Right lobe of liver (tissue), 6 donors: ENCODE measurements around the gene GTF2I. TPM values are rescaled to one million over a fixed set of nuclear protein-coding genes. Genes with fewer than 3 reads are reported as not detected.

ENCODE experiments used
- ATAC-seq, 4 donors: fragments of 200-7000 bp; cut with Tn5 transposase; one replicate each; pipeline ENCODE4 v1.9.1; 2020; ENCODE audit warnings: mild to moderate bottlenecking in 4 of 4, moderate library complexity in 4 of 4
- DNase-seq, 3 donors: peaks; one replicate each; pipeline ENCODE4 v3.0.0-alpha.2; 2020
- H3K27ac ChIP-seq, 3 donors: fragments of 200-600 bp; one replicate each; pipeline ENCODE4 v1.8.0; 2022
- H3K27me3 ChIP-seq, 2 donors: fragments of 200-600 bp; one replicate each; pipeline ENCODE4 v1.8.0; 2022
- H3K36me3 ChIP-seq, 4 donors: fragments of 200-600 bp; sonication (generic) in 1 of 4; one replicate each; pipeline versions ENCODE4 v1.5.1 to v1.8.0; 2017 to 2022; ENCODE audit warnings: control low read depth in 1 of 4
- H3K4me1 ChIP-seq, 4 donors: fragments of 200-600 bp; sonication (generic) in 1 of 4; one replicate each; pipeline versions ENCODE4 v1.5.1 to v1.8.0; 2017 to 2022; ENCODE audit warnings: control low read depth in 1 of 4
- H3K4me3 ChIP-seq, 3 donors: fragments of 200-600 bp; one replicate each; pipeline ENCODE4 v1.8.0; 2022
- H3K9me3 ChIP-seq, 4 donors: fragments of 200-600 bp; sonication (generic) in 1 of 4; one replicate each; pipeline versions ENCODE4 v1.5.1 to v1.8.0; 2017 to 2022; ENCODE audit warnings: control low read depth in 1 of 4
- POLR2A ChIP-seq: fragments of 450-650 bp; IDR thresholded peaks from one replicate; pipeline ENCODE4 v1.6.1; 2017; ENCODE audit warnings: antibody characterized with exemption, mild to moderate bottlenecking
- WGBS: methylation state at CpG from one replicate; pipeline ENCODE4 v1.1.6; 2018; ENCODE audit warnings: low coverage, low lambda C conversion rate; ENCODE audit not compliant: insufficient coverage; ENCODE audit errors: missing lambda C conversion rate; 5-methylcytosine and 5-hydroxymethylcytosine counted together
- intact Hi-C, 2 donors: fragments of 100-400 bp; cut with DNase I; formaldehyde crosslinking; loops; one replicate each; pipeline versions ENCODE4 v1.11.2 to v1.14.1; 2022
- total RNA-seq, 6 experiments: library from RNA; depleted of rRNA in 2 of 6; stranded (reverse); fragments of >200 nt in 2 of 6; fragmentation: NEBNext Ultra II Directional in 3 of 6; extraction: Animal tissue kit (Norgen Biotek cat#: 25700) in 3 of 6; gene quantifications; one replicate each; pipeline versions ENCODE4 v1.1.0 to v1.2.4, GENCODE V29; 2016 to 2023
- TF ChIP-seq, protein P1 (sequence below), 4 donors: fragments of 200-600 bp in 3 of 4; fragments of 450-650 bp in 1 of 4; IDR thresholded peaks; one replicate each; pipeline versions ENCODE4 v1.5.1 to v1.8.0; 2016 to 2022; ENCODE audit warnings: antibody characterized with exemption in 4 of 4, mild to moderate bottlenecking in 2 of 4
- donor health status: DM: no; HTN: yes; CAD: no.
- donor health status: DM: no; HTN: no; CAD: no.
- donor health status: DM: no; HTN: no; CAD: no.
- donor health status: DM: no; HTN: yes; CAD: no.
- donor health status: DM: no; HTN: yes; CAD: no.

GTF2I gene
- total RNA-seq, 6 experiments from 2014 or later, result 59.0 to 116 (median 90.9) TPM

DNA sequence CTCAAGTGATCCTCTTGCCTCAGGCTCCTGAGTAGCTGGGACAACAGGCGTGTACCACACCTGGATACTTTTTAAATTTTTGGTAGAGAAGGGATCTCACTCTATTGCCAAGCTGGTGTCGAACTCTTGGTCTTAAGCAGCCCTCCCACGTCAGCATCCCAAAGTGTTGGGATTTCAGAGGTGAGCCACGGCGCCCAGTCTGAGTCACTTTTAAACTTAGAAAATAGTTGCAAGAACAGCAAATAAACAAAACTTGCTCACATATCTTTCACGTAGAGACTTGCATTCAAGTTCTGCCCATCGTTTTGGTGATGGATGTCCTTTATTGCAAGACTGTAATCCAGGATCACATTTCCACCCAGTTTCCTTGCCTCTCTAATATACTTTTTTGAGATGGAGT lies 16.6 kb downstream of the GTF2I start:
- TF ChIP-seq, protein P1, sequence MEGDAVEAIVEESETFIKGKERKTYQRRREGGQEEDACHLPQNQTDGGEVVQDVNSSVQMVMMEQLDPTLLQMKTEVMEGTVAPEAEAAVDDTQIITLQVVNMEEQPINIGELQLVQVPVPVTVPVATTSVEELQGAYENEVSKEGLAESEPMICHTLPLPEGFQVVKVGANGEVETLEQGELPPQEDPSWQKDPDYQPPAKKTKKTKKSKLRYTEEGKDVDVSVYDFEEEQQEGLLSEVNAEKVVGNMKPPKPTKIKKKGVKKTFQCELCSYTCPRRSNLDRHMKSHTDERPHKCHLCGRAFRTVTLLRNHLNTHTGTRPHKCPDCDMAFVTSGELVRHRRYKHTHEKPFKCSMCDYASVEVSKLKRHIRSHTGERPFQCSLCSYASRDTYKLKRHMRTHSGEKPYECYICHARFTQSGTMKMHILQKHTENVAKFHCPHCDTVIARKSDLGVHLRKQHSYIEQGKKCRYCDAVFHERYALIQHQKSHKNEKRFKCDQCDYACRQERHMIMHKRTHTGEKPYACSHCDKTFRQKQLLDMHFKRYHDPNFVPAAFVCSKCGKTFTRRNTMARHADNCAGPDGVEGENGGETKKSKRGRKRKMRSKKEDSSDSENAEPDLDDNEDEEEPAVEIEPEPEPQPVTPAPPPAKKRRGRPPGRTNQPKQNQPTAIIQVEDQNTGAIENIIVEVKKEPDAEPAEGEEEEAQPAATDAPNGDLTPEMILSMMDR (IDR thresholded peaks at IDR 0.05), result no peak
- no peak for TF ChIP-seq POLR2A
- H3K4me1 ChIP-seq, result peaks cover 0 to 28% (median 7%) of the 10 kb centered on the region in 4 donors
- no peak for ATAC-seq
- DNase-seq, result no peak
- H3K36me3 ChIP-seq, result peaks cover 0 to 6% (median 0%) of the 10 kb centered on the region in 4 donors
- intact Hi-C loops, result no loop called here
- H3K27me3 ChIP-seq, result no peaks in the 10 kb centered on the region
- no peak overlapping the region for H3K27ac ChIP-seq
- WGBS, result 89% methylated on average over 7 of the region's 7 CpGs
- no peak overlapping the region for H3K4me3 ChIP-seq
- no peaks in the 10 kb centered on the region for H3K9me3 ChIP-seq

DNA sequence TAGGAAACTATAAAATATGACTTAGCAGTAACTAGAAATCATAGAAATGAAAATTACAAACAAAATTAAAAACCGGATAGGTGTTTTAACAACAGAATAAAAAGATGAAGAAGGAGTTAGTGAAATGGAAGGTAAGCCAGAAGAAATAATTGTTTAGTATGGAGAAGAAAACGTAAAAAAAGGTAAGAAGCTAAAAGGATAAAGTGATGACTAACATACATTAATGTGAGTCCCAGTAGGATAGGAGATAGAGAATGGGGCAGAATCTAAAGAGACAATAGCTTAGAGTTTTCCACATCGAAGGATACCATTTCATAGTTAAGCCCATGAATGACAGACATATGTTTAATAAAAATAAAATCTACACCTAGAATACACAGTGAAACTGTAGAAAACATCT lies 25.3 kb downstream of the GTF2I start:
- DNase-seq (no peak), ATAC-seq (no peak)
- no peaks in the 10 kb centered on the region for H3K36me3 ChIP-seq
- H3K27me3 ChIP-seq, result no peaks in the 10 kb centered on the region
- intact Hi-C loops, result no loop called here
- H3K4me3 ChIP-seq, result no peak overlapping the region
- no peak overlapping the region for H3K27ac ChIP-seq
- 97% methylated on average over 3 of the region's 3 CpGs for WGBS
- H3K9me3 ChIP-seq, result no peaks in the 10 kb centered on the region
- no peak for TF ChIP-seq POLR2A
- TF ChIP-seq, protein P1 (IDR thresholded peaks at IDR 0.05), result no peak
- no peaks in the 10 kb centered on the region for H3K4me1 ChIP-seq

DNA sequence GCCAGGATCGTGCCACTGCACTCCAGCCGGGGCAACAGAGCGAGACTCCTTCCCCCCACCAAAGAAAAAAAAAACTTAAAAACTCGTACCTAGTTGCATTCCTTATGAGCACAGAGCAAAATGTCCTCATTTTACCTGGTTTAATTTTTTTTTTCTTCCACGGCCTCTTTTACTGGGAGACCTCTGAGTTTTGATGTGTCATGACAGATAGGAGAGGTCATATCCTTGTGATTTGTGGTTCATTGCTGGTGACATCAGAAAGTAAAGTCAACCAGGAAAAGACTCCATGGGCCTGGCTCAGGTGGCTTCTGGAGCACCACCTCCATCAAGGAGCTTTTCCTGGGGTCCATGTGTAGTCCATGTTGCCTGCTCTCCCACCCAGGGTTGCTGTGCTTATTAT lies 26.3 kb downstream of the GTF2I start:
- no peak overlapping the region for H3K4me3 ChIP-seq
- H3K9me3 ChIP-seq, result no peaks in the 10 kb centered on the region
- 56% methylated on average over 2 of the region's 5 CpGs for WGBS
- intact Hi-C loops, result no loop called here
- no peaks in the 10 kb centered on the region for H3K27me3 ChIP-seq
- no peak for DNase-seq
- TF ChIP-seq POLR2A, result no peak
- TF ChIP-seq, protein P1 (IDR thresholded peaks at IDR 0.05), result no peak
- H3K36me3 ChIP-seq, result no peaks in the 10 kb centered on the region
- no peak overlapping the region for H3K27ac ChIP-seq
- peak in 1 of 4 donors; percentile 82 for ATAC-seq
- H3K4me1 ChIP-seq, result no peaks in the 10 kb centered on the region

GRCh38 chr7:74684473-74684872 lies 27.0 kb downstream of the GTF2I start:
- Histone ChIP-seq H3K27ac (no peak overlapping the region), H3K36me3 (peaks cover 0 to 4% (median under 1%) of the 10 kb centered on the region in 4 donors), H3K9me3 (no peaks in the 10 kb centered on the region), H3K4me3 (no peak overlapping the region), H3K4me1 (no peaks in the 10 kb centered on the region), H3K27me3 (no peaks in the 10 kb centered on the region)
- intact Hi-C loops, result no loop called here
- TF ChIP-seq, protein P1 (IDR thresholded peaks at IDR 0.05), result no peak
- TF ChIP-seq POLR2A, result no peak
- ATAC-seq (peak in 3 of 4 donors; percentile 26 to 48 (median 43)), DNase-seq (no peak)
- WGBS, result 63% methylated on average over 10 of the region's 11 CpGs

GRCh38 chr7:74684921-74685320 lies 27.4 kb downstream of the GTF2I start:
- no peak for TF ChIP-seq POLR2A
- TF ChIP-seq, protein P1 (IDR thresholded peaks at IDR 0.05), result no peak
- Histone ChIP-seq H3K4me1 (no peaks in the 10 kb centered on the region), H3K9me3 (no peaks in the 10 kb centered on the region), H3K4me3 (no peak overlapping the region), H3K27ac (no peak overlapping the region), H3K36me3 (peaks cover 2 to 8% (median 5%) of the 10 kb centered on the region in 4 donors), H3K27me3 (no peaks in the 10 kb centered on the region)
- whole genome bisulfite sequencing, result 90% methylated on average over 2 of the region's 5 CpGs
- ATAC-seq (no peak), DNase-seq (no peak)
- intact Hi-C loops, result no loop called here
